Astrocyte (in vitro differentiated cells and primary cell): ENCODE results near the gene TENM4.

ENCODE experiments used
- CTCF ChIP-seq: IDR thresholded peaks from 2 replicates; pipeline ENCODE4 v1.5.1; 2011; ENCODE audit warnings: low read depth, mild to moderate bottlenecking, inconsistent platforms, low read length, moderate library complexity; ENCODE audit not compliant: insufficient read depth
- EZH2 ChIP-seq: IDR thresholded peaks from 2 replicates; pipeline ENCODE4 v1.6.1; 2012; ENCODE audit warnings: mild to moderate bottlenecking, low read length, inconsistent platforms; ENCODE audit not compliant: insufficient read depth

- TF ChIP-seq CTCF, result no peak
- no peak for TF ChIP-seq EZH2
These were observed 432.9 kb downstream of the TENM4 start for GRCh38 chr11:79007771-79008402.
